Adrenal gland (tissue), 19 donors: ENCODE measurements around the gene TMIGD3. TPM values are rescaled to one million over a fixed set of nuclear protein-coding genes. Genes with fewer than 3 reads are reported as not detected.
"Not testable (repeated sequence)": the region's sequence is repeated elsewhere in the genome, so short reads cannot be mapped to it uniquely, and the experiment has no call there.

Experiments
- DNase-seq, 7 donors: peaks; one replicate each; pipeline ENCODE4 v3.0.0-alpha.2; 2019 to 2020
- H3K27ac ChIP-seq, 5 donors: fragments of 200-600 bp; sonication (generic) in 4 of 5; 1 replicate in 3 of 5; 2 replicates in 2 of 5; pipeline versions ENCODE4 v1.5.1 to v1.8.0; 2016 to 2020; ENCODE audit warnings: mild to moderate bottlenecking in 1 of 5
- H3K27me3 ChIP-seq: fragments of 200-600 bp; 2 replicates; pipeline ENCODE4 v1.8.0; 2021
- H3K36me3 ChIP-seq, 2 donors: fragments of 200-600 bp; replicated peaks in 1 of 2; 1 replicate in 1 of 2; 2 replicates in 1 of 2; pipeline versions ENCODE4 v1.5.1 to v1.8.0; 2018 to 2022
- H3K4me1 ChIP-seq, 2 donors: fragments of 200-600 bp; replicated peaks in 1 of 2; 1 replicate in 1 of 2; 2 replicates in 1 of 2; pipeline versions ENCODE4 v1.5.1 to v1.8.0; 2018 to 2021
- H3K4me3 ChIP-seq, 4 donors: fragments of 200-600 bp; sonication (generic) in 3 of 4; one replicate each; pipeline ENCODE4 v1.5.1; 2016 to 2018
- H3K9me3 ChIP-seq, 3 donors: fragments of 200-600 bp; sonication (generic) in 1 of 3; replicated peaks in 1 of 3; 1 replicate in 2 of 3; 2 replicates in 1 of 3; pipeline versions ENCODE4 v1.5.1 to v1.8.0; 2016 to 2021
- CTCF ChIP-seq, 6 experiments: fragments of 450-650 bp in 4 of 6; fragments of 200-600 bp in 2 of 6; sonication (generic) in 1 of 6; IDR thresholded peaks; 1 replicate in 5 of 6; 2 replicates in 1 of 6; pipeline versions ENCODE4 v1.5.1 to v1.8.0; 2016 to 2021; ENCODE audit warnings: antibody characterized with exemption in 6 of 6, mild to moderate bottlenecking in 2 of 6, moderate library complexity in 1 of 6
- POLR2A ChIP-seq, 2 donors: fragments of 450-650 bp; IDR thresholded peaks; one replicate each; pipeline ENCODE4 v1.6.1; 2017; ENCODE audit warnings: antibody characterized with exemption in 2 of 2, mild to moderate bottlenecking in 2 of 2, moderate library complexity in 1 of 2
- WGBS, 4 donors: extraction: QIAGEN DNeasy Blood & Tissue Kit in 2 of 4; methylation state at CpG; one replicate each; pipeline versions ENCODE4 v1.1.5 to v1.1.7; 2013 to 2017; 5-methylcytosine and 5-hydroxymethylcytosine counted together
- intact Hi-C, 2 donors: fragments of 100-400 bp; cut with DNase I; formaldehyde crosslinking; loops; one replicate each; pipeline versions ENCODE4 v1.14.1 to v1.15.0; 2022 to 2023
- long read RNA-seq, 10 donors: library from polyadenylated mRNA in 3 of 10; unstranded in 2 of 10; stranded (forward) in 1 of 10; transcript quantifications; one replicate each; pipeline ENCODE4 v2.0.0 and lab custom pipeline, GENCODE V29; 2021 to 2026
- polyA plus RNA-seq, 3 donors: library from polyadenylated mRNA; stranded (reverse); fragments of 200-250 nt in 2 of 3; fragments of 350-450 nt in 1 of 3; fragmentation: Illumina TruSeq in 1 of 3; extraction: RNeasy Lipid Tissue Mini Kit (QIAGEN cat#74804) in 1 of 3; gene quantifications; one replicate each; pipeline ENCODE4 v1.2.3, GENCODE V29; 2013 to 2014
- total RNA-seq, 9 donors: library from RNA; depleted of rRNA in 4 of 9; stranded (reverse); fragments of >200 nt in 4 of 9; fragments of 120-200 nt in 1 of 9; fragmentation: NEBNext Ultra II Directional in 1 of 9; extraction: Animal tissue kit (Norgen Biotek cat#: 25700) in 1 of 9; gene quantifications; one replicate each; pipeline versions ENCODE4 v1.1.0 to v1.2.4, GENCODE V29; 2013 to 2023
- donor health status: healthy with polysubstance abuse.
- donor health status: Bipolar disorder and iron deficiency.
- donor health status: DM: yes; HTN: yes; CAD: no.
- donor health status: DM: no; HTN: no; CAD: no.
- donor health status: DM: no; HTN: no; CAD: no.
- donor health status: DM: yes; HTN: yes; CAD: no.

The TMIGD3 gene
- total RNA-seq = 10 to 100 TPM in 8 of 9 donors, 1 to 10 TPM in 1; 2.4 to 53.1 (median 25.4) TPM
- 10 to 100 TPM; 15.8 to 53.8 (median 24.1) TPM for polyA plus RNA-seq
- long read RNA-seq, donor 1 = 0 reads
- long read RNA-seq, donor 2, partial matches to known transcripts = 0 of 1 reads
- long read RNA-seq, donor 2, other reads (novel, unspliced or antisense) = 0 of 1 reads
- long read RNA-seq, donor 3 = 0 reads
- long read RNA-seq, donor 4, partial matches to known transcripts = 27 of 44 reads
- long read RNA-seq, donor 4, other reads (novel, unspliced or antisense) = 16 of 44 reads
- long read RNA-seq, donor 5, partial matches to known transcripts = 19 of 24 reads
- long read RNA-seq, donor 5, other reads (novel, unspliced or antisense) = 4 of 24 reads
- long read RNA-seq, donor 6, partial matches to known transcripts = 10 of 21 reads
- long read RNA-seq, donor 6, other reads (novel, unspliced or antisense) = 8 of 21 reads
- long read RNA-seq, donor 7 = 0 reads
- long read RNA-seq, donor 8, partial matches to known transcripts = 0 of 2 reads
- long read RNA-seq, donor 8, other reads (novel, unspliced or antisense) = 0 of 2 reads
- long read RNA-seq, donor 9 = 0 reads
- long read RNA-seq, donor 10 = 0 reads

- H3K9me3 ChIP-seq = no peaks in the 10 kb centered on the region
- 55 to 74% (median 64%) methylated on average over 4 of the region's 4 CpGs for WGBS, 4 donors
- peak within 1 kb of the TSS in 3 of 5 donors; percentile 24 to 65 (median 65) for H3K27ac ChIP-seq
- H3K36me3 ChIP-seq = no peaks in the 10 kb centered on the region
- peak in 3 of 7 donors; percentile 32 to 43 (median 43) for DNase-seq
- H3K4me1 ChIP-seq = peaks cover 15 to 23% of the 10 kb centered on the region in 2 donors
- intact Hi-C loops = loop anchor here in 1 of 2 donors (10.0 kb wide), 1 partner anchor 251 kb away; the partner anchor contains the start of gene DDX20
- H3K27me3 ChIP-seq = no peaks in the 10 kb centered on the region
- TF ChIP-seq POLR2A (IDR thresholded peaks at IDR 0.05) (peak in 1 of 2 donors; percentile 42), CTCF (IDR thresholded peaks at IDR 0.05) (no peak)
- H3K4me3 ChIP-seq = peak within 1 kb of the TSS in 1 of 4 donors; percentile 38
Measured at GRCh38 chr1:111503585-111504060, at the start of gene TMIGD3, which contains the start of gene ADORA3. TMIGD3 (minus strand) TSS chr1:111503633; CDS start chr1:111503354, 279 bp downstream. ADORA3 (minus strand) TSS chr1:111503633; CDS start chr1:111503354, 279 bp downstream.

- TF ChIP-seq CTCF (IDR thresholded peaks at IDR 0.05) (no peak), POLR2A (IDR thresholded peaks at IDR 0.05) (no peak)
- no peaks in the 10 kb centered on the region for H3K9me3 ChIP-seq
- 88 to 94% (median 92%) methylated on average over 3 of the region's 3 CpGs for WGBS, 4 donors
- no peak for DNase-seq
- intact Hi-C loops = no loop called here
- H3K27ac ChIP-seq = no peak overlapping the region
- H3K27me3 ChIP-seq = no peaks in the 10 kb centered on the region
- no peaks in the 10 kb centered on the region for H3K36me3 ChIP-seq
- no peak overlapping the region for H3K4me3 ChIP-seq
- no peaks in the 10 kb centered on the region for H3K4me1 ChIP-seq
Measured at GRCh38 chr1:111553196-111553595, 49.8 kb upstream of the TMIGD3 start.

- no peak for DNase-seq
- intact Hi-C loops = no loop called here
- no peaks in the 10 kb centered on the region for H3K27me3 ChIP-seq
- no peaks in the 10 kb centered on the region for H3K36me3 ChIP-seq
- TF ChIP-seq CTCF (IDR thresholded peaks at IDR 0.05) = no peak
- no peak for TF ChIP-seq POLR2A (IDR thresholded peaks at IDR 0.05)
- no peak overlapping the region for H3K27ac ChIP-seq
- no peak overlapping the region for H3K4me3 ChIP-seq
- H3K9me3 ChIP-seq = no peaks in the 10 kb centered on the region
- H3K4me1 ChIP-seq = no peaks in the 10 kb centered on the region
Measured at GRCh38 chr1:111552587-111552986, 49.2 kb upstream of the TMIGD3 start.

- Histone ChIP-seq H3K36me3 (no peaks in the 10 kb centered on the region), H3K4me3 (no peak overlapping the region), H3K4me1 (no peaks in the 10 kb centered on the region), H3K9me3 (no peaks in the 10 kb centered on the region), H3K27ac (no peak overlapping the region), H3K27me3 (no peaks in the 10 kb centered on the region)
- intact Hi-C loops = no loop called here
- peak in 3 of 7 donors; percentile 36 to 52 (median 43) for DNase-seq
- no peak for TF ChIP-seq POLR2A (IDR thresholded peaks at IDR 0.05)
- TF ChIP-seq CTCF (IDR thresholded peaks at IDR 0.05) = no peak
- WGBS, 4 donors = 68 to 84% (median 71%) methylated on average over 8 of the region's 8 CpGs
Measured at GRCh38 chr1:111551623-111552411, 48.4 kb upstream of the TMIGD3 start.

- H3K9me3 ChIP-seq, H3K4me1 ChIP-seq, intact Hi-C loops, H3K4me3 ChIP-seq, H3K27me3 ChIP-seq, H3K27ac ChIP-seq, H3K36me3 ChIP-seq, DNase-seq: not testable (repeated sequence)
- 80 to 93% (median 84%) methylated on average over 1 of the region's 1 CpG for whole genome bisulfite sequencing, 4 donors
Measured at GRCh38 chr1:111547786-111548185, 44.4 kb upstream of the TMIGD3 start.
